Loucy (cell line): Measurements from ENCODE around the gene TES.
"Not testable (repeated sequence)": the region's sequence is repeated elsewhere in the genome, so short reads cannot be mapped to it uniquely, and the experiment has no call there.

Source experiments
- H2AFZ ChIP-seq: fragments of 200-600 bp; sonication (generic); 2 replicates; pipeline ENCODE4 v1.6.0; 2016; ENCODE audit warnings: antibody characterized with exemption, mild to moderate bottlenecking, low read length, moderate library complexity
- H3F3A ChIP-seq: fragments of 200-600 bp; 2 replicates; pipeline ENCODE4 v1.6.0; 2016; ENCODE audit warnings: antibody characterized with exemption, low read depth, mild to moderate bottlenecking
- H3K27me3 ChIP-seq: fragments of 200-600 bp; sonication (generic); 2 replicates; pipeline ENCODE4 v1.6.1; 2014; ENCODE audit warnings: low read length, mild to moderate bottlenecking; ENCODE audit not compliant: insufficient read depth, poor library complexity, severe bottlenecking
- H3K36me3 ChIP-seq: fragments of 200-600 bp; sonication (generic); 2 replicates; pipeline ENCODE4 v1.6.1; 2016; ENCODE audit warnings: low read length; ENCODE audit not compliant: insufficient read depth
- H3K4me1 ChIP-seq: fragments of 200-600 bp; sonication (generic); 2 replicates; pipeline ENCODE4 v1.5.1; 2014; ENCODE audit warnings: low read length, mild to moderate bottlenecking; ENCODE audit not compliant: insufficient read depth, poor library complexity, severe bottlenecking
- H3K4me2 ChIP-seq: fragments of 200-600 bp; sonication (generic); 2 replicates; pipeline ENCODE4 v1.6.0; 2014; ENCODE audit warnings: antibody characterized with exemption, low read length, low read depth, mild to moderate bottlenecking; ENCODE audit not compliant: poor library complexity, severe bottlenecking
- H3K4me3 ChIP-seq: fragments of 200-600 bp; sonication (generic); 2 replicates; pipeline ENCODE4 v1.5.1; 2014; ENCODE audit warnings: low read length, mild to moderate bottlenecking, mixed read lengths; ENCODE audit not compliant: poor library complexity, severe bottlenecking
- H3K79me2 ChIP-seq: fragments of 200-600 bp; sonication (generic); 2 replicates; pipeline ENCODE4 v1.6.1; 2014; ENCODE audit warnings: low read length; ENCODE audit not compliant: insufficient read depth
- H3K9ac ChIP-seq: fragments of 200-600 bp; sonication (generic); 2 replicates; pipeline ENCODE4 v1.6.0; 2014; ENCODE audit warnings: mild to moderate bottlenecking, low read depth, low read length, moderate library complexity; ENCODE audit not compliant: poor library complexity, severe bottlenecking
- H3K9me2 ChIP-seq: fragments of 200-600 bp; sonication (generic); replicated peaks from 2 replicates; pipeline ENCODE4 v1.6.1; 2016; ENCODE audit warnings: low read depth, low read length, mixed read lengths
- H3K9me3 ChIP-seq: fragments of 200-600 bp; sonication (generic); 2 replicates; pipeline ENCODE4 v1.6.1; 2014; ENCODE audit warnings: mild to moderate bottlenecking, antibody characterized with exemption, low read length, low read depth; ENCODE audit not compliant: insufficient read depth
- H4K20me1 ChIP-seq: fragments of 200-600 bp; sonication (generic); 2 replicates; pipeline ENCODE4 v1.6.0; 2014; ENCODE audit warnings: antibody characterized with exemption, low read length, mild to moderate bottlenecking; ENCODE audit not compliant: insufficient read depth, poor library complexity, severe bottlenecking
- CTCF ChIP-seq: fragments of 200-600 bp; sonication (generic); conservative IDR thresholded peaks from 2 replicates; pipeline ENCODE4 v1.5.1; 2014; ENCODE audit warnings: mild to moderate bottlenecking, antibody characterized with exemption, low read length
- EZH2phosphoT487 ChIP-seq: fragments of 200-600 bp; IDR thresholded peaks from 2 replicates; pipeline ENCODE4 v1.6.1; 2018; ENCODE audit warnings: antibody characterized with exemption, mild to moderate bottlenecking, moderate library complexity, borderline replicate concordance

TES gene

GRCh38 chr7:116241291-116241690 lies 31.0 kb downstream of the TES start:
- TF ChIP-seq CTCF (no peak), EZH2phosphoT487 (no peak)
- H2AFZ ChIP-seq = no peak overlapping the region
- no peaks in the 10 kb centered on the region for H3K9me2 ChIP-seq
- no peak overlapping the region for H3K4me3 ChIP-seq
- H4K20me1 ChIP-seq = no peaks in the 10 kb centered on the region
- no peaks in the 10 kb centered on the region for H3F3A ChIP-seq
- H3K9ac ChIP-seq = no peak overlapping the region
- no peaks in the 10 kb centered on the region for H3K27me3 ChIP-seq
- H3K4me2 ChIP-seq = no peak overlapping the region
- H3K9me3 ChIP-seq = peaks cover 6% of the 10 kb centered on the region; the same call in 1 of the 2 replicates
- no peaks in the 10 kb centered on the region for H3K4me1 ChIP-seq
- no peaks in the 10 kb centered on the region for H3K36me3 ChIP-seq
- no peaks in the 10 kb centered on the region for H3K79me2 ChIP-seq

DNA sequence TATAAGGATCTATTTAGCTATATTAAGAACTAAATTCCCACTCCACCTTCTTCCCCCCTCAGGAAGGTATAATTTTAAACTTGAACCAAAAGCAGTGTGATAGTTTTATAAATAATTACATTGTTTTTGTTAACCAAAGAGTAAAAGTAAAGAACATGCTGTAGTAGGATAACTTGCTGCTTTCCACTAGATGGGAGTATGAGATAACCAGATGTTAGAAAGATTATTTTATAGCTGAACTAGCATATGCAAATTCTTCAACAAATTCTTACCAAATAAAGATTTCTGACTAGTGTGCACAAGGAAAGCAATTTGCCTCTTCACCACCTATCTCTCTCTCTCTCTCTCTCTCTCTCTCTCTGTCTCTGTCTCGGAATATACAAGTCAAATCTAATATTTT lies 31.8 kb downstream of the TES start:
- no peaks in the 10 kb centered on the region for H3K79me2 ChIP-seq
- H3F3A ChIP-seq = no peaks in the 10 kb centered on the region
- H3K36me3 ChIP-seq = no peaks in the 10 kb centered on the region
- no peaks in the 10 kb centered on the region for H4K20me1 ChIP-seq
- H3K9me3 ChIP-seq = peaks cover 6% of the 10 kb centered on the region; the same call in 1 of the 2 replicates
- peak; percentile 33 for TF ChIP-seq CTCF
- TF ChIP-seq EZH2phosphoT487 = no peak
- H2AFZ ChIP-seq = no peak overlapping the region
- no peaks in the 10 kb centered on the region for H3K27me3 ChIP-seq
- H3K4me3 ChIP-seq = no peak overlapping the region
- no peaks in the 10 kb centered on the region for H3K4me1 ChIP-seq
- H3K9ac ChIP-seq = no peak overlapping the region
- no peak overlapping the region for H3K4me2 ChIP-seq
- no peaks in the 10 kb centered on the region for H3K9me2 ChIP-seq

DNA sequence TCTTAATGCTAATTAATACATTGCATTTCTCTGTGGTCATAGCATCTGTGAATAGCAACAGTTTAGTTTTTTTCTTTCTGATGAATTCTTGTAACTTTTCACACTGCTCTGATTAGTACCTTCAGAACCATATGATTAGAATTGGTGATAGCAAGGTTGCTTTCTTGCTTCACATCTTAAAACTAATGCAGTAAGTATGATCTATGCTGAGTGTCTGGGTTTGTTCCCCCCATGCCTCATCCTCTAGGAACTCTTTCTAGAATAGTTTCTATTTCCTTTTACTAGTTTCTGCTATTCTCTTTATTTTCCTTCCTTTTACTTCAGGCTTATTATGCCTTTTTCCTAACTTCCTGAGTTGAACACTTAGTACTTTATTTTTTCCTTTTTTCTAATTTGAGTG lies 32.4 kb downstream of the TES start:
- Histone ChIP-seq H3K9me2 (no peaks in the 10 kb centered on the region), H3K4me3 (no peak overlapping the region), H3K4me1 (no peaks in the 10 kb centered on the region), H2AFZ (no peak overlapping the region), H3K9me3 (peaks cover 6% of the 10 kb centered on the region; the same call in 1 of the 2 replicates), H3K36me3 (no peaks in the 10 kb centered on the region), H3K27me3 (no peaks in the 10 kb centered on the region), H3K79me2 (no peaks in the 10 kb centered on the region), H3F3A (no peaks in the 10 kb centered on the region), H3K9ac (no peak overlapping the region), H3K4me2 (no peak overlapping the region), H4K20me1 (no peaks in the 10 kb centered on the region)
- TF ChIP-seq CTCF (no peak), EZH2phosphoT487 (no peak)

DNA sequence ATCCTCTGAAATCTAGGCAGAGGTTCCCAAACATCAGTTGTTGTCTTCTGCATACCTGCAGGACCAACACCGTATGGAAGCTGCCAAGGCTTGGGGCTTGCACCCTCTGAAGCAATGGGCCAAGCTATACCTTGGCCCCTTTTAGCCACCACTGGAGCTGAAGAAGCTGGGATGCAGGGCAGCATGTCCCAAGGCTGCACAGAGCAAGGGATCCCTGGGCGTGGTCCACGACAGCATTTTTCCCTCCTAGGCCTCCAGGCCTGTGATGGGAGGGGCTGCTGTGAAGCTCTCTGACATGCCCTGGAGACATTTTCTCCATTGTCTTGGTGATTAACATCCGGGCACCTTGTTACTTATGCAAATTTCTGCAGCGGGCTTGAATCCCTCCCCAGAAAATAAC lies 34.5 kb downstream of the TES start:
- H3K4me1 ChIP-seq, H2AFZ ChIP-seq, H3K9ac ChIP-seq, H3K36me3 ChIP-seq, H3K79me2 ChIP-seq, H3K4me3 ChIP-seq, H3F3A ChIP-seq, H4K20me1 ChIP-seq, H3K9me3 ChIP-seq, H3K27me3 ChIP-seq, H3K9me2 ChIP-seq, H3K4me2 ChIP-seq: not testable (repeated sequence)
